SK-N-SH (cell line): ENCODE results near the gene EEFSEC. TPM values are rescaled to one million over a fixed set of nuclear protein-coding genes. Genes with fewer than 3 reads are reported as not detected.

Experiments used
- CTCF ChIA-PET: fragments of 300-600, 350-600 bp; formaldehyde crosslinking; extraction: SDS; loops from one replicate; lab custom pipeline; 2021; lab: Yijun Ruan, JAX
- POLR2A ChIA-PET: fragments of 350-600 bp; sonication (Branson Sonifier 250); formaldehyde crosslinking; extraction: SDS; loops from one replicate; lab custom pipeline; 2020; ENCODE audit warnings: antibody characterized with exemption, inconsistent platforms; lab: Yijun Ruan, JAX
- DNase-seq: peaks from one replicate; pipeline ENCODE4 v3.0.0; 2012
- H2AFZ ChIP-seq: fragments of 200-600 bp; sonication (generic); 2 replicates; pipeline ENCODE4 v1.8.1; 2016; ENCODE audit warnings: antibody characterized with exemption, mild to moderate bottlenecking, low read depth
- H3F3A ChIP-seq: fragments of 200-600 bp; sonication (generic); replicated peaks from 2 replicates; pipeline ENCODE3; 2016; ENCODE audit warnings: antibody characterized with exemption, mild to moderate bottlenecking; ENCODE audit not compliant: insufficient read depth
- H3K27ac ChIP-seq, 2 experiments: fragments of 200-500 bp in 1 of 2; fragments of 200-600 bp in 1 of 2; sonication (Bioruptor generic) in 1 of 2; sonication (generic), shearing (Covaris generic) in 1 of 2; 2 replicates each; pipeline versions ENCODE4 v1.5.1 to v1.6.1; 2014 to 2016; ENCODE audit warnings: low read depth in 2 of 2, inconsistent platforms in 1 of 2, low read length in 1 of 2, mild to moderate bottlenecking in 1 of 2, mixed read lengths in 1 of 2
- H3K27me3 ChIP-seq: fragments of 200-600 bp; sonication (generic), shearing (Covaris generic); 2 replicates; pipeline ENCODE4 v1.6.1; 2016; ENCODE audit warnings: mixed run types; ENCODE audit not compliant: insufficient read depth
- H3K36me3 ChIP-seq, 2 experiments: fragments of 200-500 bp in 1 of 2; fragments of 200-600 bp in 1 of 2; sonication (Bioruptor generic) in 1 of 2; sonication (generic) in 1 of 2; replicated peaks in 1 of 2; 2 replicates each; pipeline versions ENCODE3 to v1.5.1; 2014 to 2016; ENCODE audit warnings: low read length in 1 of 2, mild to moderate bottlenecking in 1 of 2; ENCODE audit not compliant: insufficient read depth in 2 of 2, control insufficient read depth in 1 of 2
- H3K4me1 ChIP-seq, 2 experiments: fragments of 200-500 bp in 1 of 2; fragments of 200-600 bp in 1 of 2; sonication (Bioruptor generic) in 1 of 2; sonication (generic), shearing (Covaris generic) in 1 of 2; 2 replicates each; pipeline versions ENCODE4 v1.5.1 to v1.6.1; 2014 to 2016; ENCODE audit warnings: low read depth in 1 of 2, low read length in 1 of 2, mixed run types in 1 of 2; ENCODE audit not compliant: insufficient read depth in 2 of 2, control insufficient read depth in 1 of 2
- H3K4me2 ChIP-seq: fragments of 200-600 bp; sonication (generic), shearing (Covaris generic); 2 replicates; pipeline ENCODE4 v1.6.1; 2017; ENCODE audit warnings: mixed run types
- H3K4me3 ChIP-seq, 2 experiments: fragments of 200-500 bp in 1 of 2; fragments of 200-600 bp in 1 of 2; sonication (Bioruptor generic) in 1 of 2; sonication (generic), shearing (Covaris generic) in 1 of 2; 2 replicates each; pipeline versions ENCODE4 v1.5.1 to v1.8.1; 2014 to 2016; ENCODE audit warnings: low read depth in 2 of 2, inconsistent platforms in 1 of 2, low read length in 1 of 2, mild to moderate bottlenecking in 1 of 2, mixed read lengths in 1 of 2, moderate library complexity in 1 of 2
- H3K79me2 ChIP-seq: fragments of 200-600 bp; sonication (generic); 2 replicates; pipeline ENCODE4 v1.8.1; 2017; ENCODE audit warnings: mild to moderate bottlenecking; ENCODE audit not compliant: insufficient read depth
- H3K9ac ChIP-seq: fragments of 200-600 bp; sonication (generic); 2 replicates; pipeline ENCODE4 v1.6.1; 2017; ENCODE audit warnings: mixed run types
- H3K9me2 ChIP-seq: fragments of 200-600 bp; sonication (generic); 2 replicates; pipeline ENCODE4 v1.6.1; 2017; ENCODE audit warnings: mixed run types
- H3K9me3 ChIP-seq: fragments of 200-600 bp; sonication (generic); 2 replicates; pipeline ENCODE4 v1.6.1; 2017; ENCODE audit warnings: mixed run types, mild to moderate bottlenecking, moderate library complexity
- H4K20me1 ChIP-seq: fragments of 200-600 bp; sonication (generic); 2 replicates; pipeline ENCODE4 v1.6.1; 2017; ENCODE audit warnings: mild to moderate bottlenecking, mixed run types; ENCODE audit not compliant: insufficient read depth
- CHD2 ChIP-seq: fragments of 150-350 bp; IDR thresholded peaks from 2 replicates; pipeline ENCODE4 v1.6.1; 2018; ENCODE audit warnings: low read length; ENCODE audit not compliant: partially characterized antibody
- JUND ChIP-seq: IDR thresholded peaks from 2 replicates; pipeline ENCODE4 v1.4.0; 2012
- MEF2A ChIP-seq: IDR thresholded peaks from 2 replicates; pipeline ENCODE4 v1.4.0; 2012; ENCODE audit warnings: low read depth, borderline replicate concordance
- MXI1 ChIP-seq: IDR thresholded peaks from 2 replicates; pipeline ENCODE4 v1.6.1; 2012; ENCODE audit warnings: mild to moderate bottlenecking, low read depth, low read length, improper control_type of control experiment
- POLR2AphosphoS5 ChIP-seq: IDR thresholded peaks from 2 replicates; pipeline ENCODE4 v1.6.1; 2012; ENCODE audit warnings: low read depth, low read length
- RCOR1 ChIP-seq: fragments of 150-350 bp; IDR thresholded peaks from 2 replicates; pipeline ENCODE4 v1.6.1; 2017; ENCODE audit warnings: antibody characterized with exemption, low read length
- SMC3 ChIP-seq: IDR thresholded peaks from 2 replicates; pipeline ENCODE4 v1.6.1; 2012; ENCODE audit warnings: low read depth, low read length, improper control_type of control experiment
- TEAD4 ChIP-seq: IDR thresholded peaks from 2 replicates; pipeline ENCODE4 v1.4.0; 2012; ENCODE audit warnings: mild to moderate bottlenecking, borderline replicate concordance; ENCODE audit not compliant: insufficient read depth
- USF1 ChIP-seq: IDR thresholded peaks from 2 replicates; pipeline ENCODE4 v1.4.0; 2012; ENCODE audit warnings: low read depth, borderline replicate concordance
- WGBS: methylation state at CpG from one replicate; pipeline ENCODE4 v1.1.6; 2017; ENCODE audit warnings: low lambda C conversion rate; 5-methylcytosine and 5-hydroxymethylcytosine counted together
- polyA plus RNA-seq, 3 experiments: library from polyadenylated mRNA; depleted of rRNA; stranded (reverse); fragments of >200 nt; gene quantifications; 2 replicates each; pipeline ENCODE4 v1.2.3, GENCODE V29; 2012

EEFSEC gene
- polyA plus RNA-seq, 1 of the 3 experiments (the other 2 are of a cell fraction): 12.4 TPM

GRCh38 chr3:128358156-128358895, 205.0 kb downstream of the EEFSEC start:
- Histone ChIP-seq H3K4me1 (peaks cover 7 to 64% of the 10 kb centered on the region in 2 experiments; a peak in 2 of 4 replicates), H4K20me1 (no peaks in the 10 kb centered on the region), H3K9me3 (no peaks in the 10 kb centered on the region), H3K9me2 (no peaks in the 10 kb centered on the region), H3K4me3 (no peak overlapping the region), H3K36me3 (no peaks in the 10 kb centered on the region), H3K27me3 (no peaks in the 10 kb centered on the region), H3K27ac (no peak overlapping the region), H3K4me2 (no peak overlapping the region), H2AFZ (no peak overlapping the region), H3K9ac (no peak overlapping the region), H3K79me2 (no peaks in the 10 kb centered on the region), H3F3A (no peaks in the 10 kb centered on the region)
- 94% methylated on average over 12 of the region's 17 CpGs for WGBS
- CTCF ChIA-PET: no interaction called here
- TF ChIP-seq MEF2A: no peak
- no peak for TF ChIP-seq TEAD4
- no peak for TF ChIP-seq CHD2
- no peak for TF ChIP-seq JUND
- no peak for TF ChIP-seq SMC3
- TF ChIP-seq USF1: no peak
- TF ChIP-seq MXI1: no peak
- no peak for TF ChIP-seq POLR2AphosphoS5
- POLR2A ChIA-PET: no interaction called here
- DNase-seq: no peak

- no peaks in the 10 kb centered on the region for H4K20me1 ChIP-seq
- H3K9ac ChIP-seq: no peak overlapping the region
- H3F3A ChIP-seq: no peaks in the 10 kb centered on the region
- ChIA-PET POLR2A (interaction anchor here (0.6 kb wide), 1 partner anchor 50 kb away, joined by 3 read pairs; no protein-coding TSS in a partner anchor), CTCF (interaction anchor here (1.3 kb wide), 1 partner anchor 10 kb away, joined by 6 read pairs; no protein-coding TSS in a partner anchor)
- H3K9me2 ChIP-seq: no peaks in the 10 kb centered on the region
- H3K4me3 ChIP-seq: no peak overlapping the region
- H3K36me3 ChIP-seq: no peaks in the 10 kb centered on the region
- no peaks in the 10 kb centered on the region for H3K9me3 ChIP-seq
- no peaks in the 10 kb centered on the region for H3K27me3 ChIP-seq
- no peak overlapping the region for H2AFZ ChIP-seq
- H3K79me2 ChIP-seq: no peaks in the 10 kb centered on the region
- peaks cover 7 to 58% of the 10 kb centered on the region in 2 experiments; a peak in 2 of 4 replicates for H3K4me1 ChIP-seq
- no peak for TF ChIP-seq MEF2A
- TF ChIP-seq RCOR1: no peak
- no peak for TF ChIP-seq CHD2
- H3K4me2 ChIP-seq: no peak overlapping the region
- WGBS: 92% methylated on average over 6 of the region's 6 CpGs
- no peak overlapping the region for H3K27ac ChIP-seq
- DNase-seq: no peak
Observed at GRCh38 chr3:128359060-128359664, 205.9 kb downstream of the EEFSEC start.
